Loucy (cell line): ENCODE results near the gene ELOVL1.
"Not testable (repeated sequence)": the region's sequence is repeated elsewhere in the genome, so short reads cannot be mapped to it uniquely, and the experiment has no call there.

Source experiments
- EZH2phosphoT487 ChIP-seq: fragments of 200-600 bp; IDR thresholded peaks from 2 replicates; pipeline ENCODE4 v1.6.1; 2018; ENCODE audit warnings: antibody characterized with exemption, mild to moderate bottlenecking, moderate library complexity, borderline replicate concordance
- TF ChIP-seq, protein P1 (sequence below): fragments of 200-600 bp; sonication (generic); conservative IDR thresholded peaks from 2 replicates; pipeline ENCODE4 v1.5.1; 2014; ENCODE audit warnings: mild to moderate bottlenecking, antibody characterized with exemption, low read length

DNA sequence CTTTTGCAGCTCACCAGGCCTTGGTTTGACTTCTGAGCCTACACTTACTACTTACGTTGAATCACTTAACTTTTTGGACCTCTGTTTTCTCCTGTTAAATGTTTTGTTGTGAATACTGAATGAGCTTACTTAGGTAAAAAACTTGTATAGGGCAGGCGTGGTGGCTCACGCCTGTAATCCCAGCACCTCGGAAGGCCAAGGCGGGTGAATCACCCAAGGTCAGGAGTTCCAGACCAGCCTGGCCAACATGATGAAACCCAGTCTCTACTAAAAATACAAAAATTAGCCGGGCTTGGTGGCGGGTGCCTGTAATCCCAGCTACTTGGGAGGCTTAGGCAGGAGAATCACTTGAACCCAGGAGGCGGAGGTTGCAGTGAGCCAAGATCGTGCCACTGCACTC, 32.6 kb upstream of the ELOVL1 start:
- TF ChIP-seq, protein P1, sequence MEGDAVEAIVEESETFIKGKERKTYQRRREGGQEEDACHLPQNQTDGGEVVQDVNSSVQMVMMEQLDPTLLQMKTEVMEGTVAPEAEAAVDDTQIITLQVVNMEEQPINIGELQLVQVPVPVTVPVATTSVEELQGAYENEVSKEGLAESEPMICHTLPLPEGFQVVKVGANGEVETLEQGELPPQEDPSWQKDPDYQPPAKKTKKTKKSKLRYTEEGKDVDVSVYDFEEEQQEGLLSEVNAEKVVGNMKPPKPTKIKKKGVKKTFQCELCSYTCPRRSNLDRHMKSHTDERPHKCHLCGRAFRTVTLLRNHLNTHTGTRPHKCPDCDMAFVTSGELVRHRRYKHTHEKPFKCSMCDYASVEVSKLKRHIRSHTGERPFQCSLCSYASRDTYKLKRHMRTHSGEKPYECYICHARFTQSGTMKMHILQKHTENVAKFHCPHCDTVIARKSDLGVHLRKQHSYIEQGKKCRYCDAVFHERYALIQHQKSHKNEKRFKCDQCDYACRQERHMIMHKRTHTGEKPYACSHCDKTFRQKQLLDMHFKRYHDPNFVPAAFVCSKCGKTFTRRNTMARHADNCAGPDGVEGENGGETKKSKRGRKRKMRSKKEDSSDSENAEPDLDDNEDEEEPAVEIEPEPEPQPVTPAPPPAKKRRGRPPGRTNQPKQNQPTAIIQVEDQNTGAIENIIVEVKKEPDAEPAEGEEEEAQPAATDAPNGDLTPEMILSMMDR = not testable (repeated sequence)
- not testable (repeated sequence) for TF ChIP-seq EZH2phosphoT487
